Measurements from ENCODE around the gene ZMIZ1. TPM values are rescaled to one million over a fixed set of nuclear protein-coding genes. Genes with fewer than 3 reads are reported as not detected.

ZMIZ1 gene
- polyA plus RNA-seq, 1 donor, result 40.1 TPM

- H3K36me3 ChIP-seq (ENCODE audit: control insufficient read depth, insufficient read depth, low read length), result peaks cover 15% of the 10 kb centered on the region
- H3K27ac ChIP-seq (ENCODE audit: low read length), result no peak overlapping the region
- no peak for DNase-seq
- H3K27me3 ChIP-seq (ENCODE audit: control insufficient read depth, insufficient read depth, low read length), result no peaks in the 10 kb centered on the region
- H3K9me3 ChIP-seq (ENCODE audit: control insufficient read depth, low read depth, low read length), result no peaks in the 10 kb centered on the region
- no peak overlapping the region for H3K4me3 ChIP-seq (ENCODE audit: low read length)
- no CpG with 5 or more reads among the region's 14 CpGs for WGBS (ENCODE audit: insufficient coverage, low lambda C conversion rate)
- peaks cover 29% of the 10 kb centered on the region for H3K4me1 ChIP-seq (ENCODE audit: control insufficient read depth, insufficient read depth, low read length)
Measured at GRCh38 chr10:79084972-79085597, 16.3 kb downstream of the ZMIZ1 start.

- DNase-seq, result no peak
- H3K27ac ChIP-seq (ENCODE audit: low read length), result no peak overlapping the region
- no peaks in the 10 kb centered on the region for H3K9me3 ChIP-seq (ENCODE audit: control insufficient read depth, low read depth, low read length)
- peaks cover 25% of the 10 kb centered on the region for H3K4me1 ChIP-seq (ENCODE audit: control insufficient read depth, insufficient read depth, low read length)
- H3K36me3 ChIP-seq (ENCODE audit: control insufficient read depth, insufficient read depth, low read length), result peaks cover 11% of the 10 kb centered on the region
- H3K4me3 ChIP-seq (ENCODE audit: low read length), result no peak overlapping the region
- WGBS (ENCODE audit: insufficient coverage, low lambda C conversion rate), result no CpG with 5 or more reads among the region's 2 CpGs
- no peaks in the 10 kb centered on the region for H3K27me3 ChIP-seq (ENCODE audit: control insufficient read depth, insufficient read depth, low read length)
Measured at GRCh38 chr10:79086822-79087221, 18.1 kb downstream of the ZMIZ1 start.

- DNase-seq, result no peak
- no peak overlapping the region for H3K27ac ChIP-seq (ENCODE audit: low read length)
- H3K4me1 ChIP-seq (ENCODE audit: control insufficient read depth, insufficient read depth, low read length), result peaks cover 32% of the 10 kb centered on the region
Measured at GRCh38 chr10:79087721-79088120, 19.0 kb downstream of the ZMIZ1 start.

GRCh38 chr10:79088176-79088575, 19.4 kb downstream of the ZMIZ1 start:
- no peak overlapping the region for H3K4me3 ChIP-seq (ENCODE audit: low read length)
- no peak overlapping the region for H3K27ac ChIP-seq (ENCODE audit: low read length)
- no peaks in the 10 kb centered on the region for H3K9me3 ChIP-seq (ENCODE audit: control insufficient read depth, low read depth, low read length)
- peaks cover 27% of the 10 kb centered on the region for H3K4me1 ChIP-seq (ENCODE audit: control insufficient read depth, insufficient read depth, low read length)
- no CpG with 5 or more reads among the region's 8 CpGs for WGBS (ENCODE audit: insufficient coverage, low lambda C conversion rate)
- no peak for DNase-seq
- H3K36me3 ChIP-seq (ENCODE audit: control insufficient read depth, insufficient read depth, low read length), result peaks cover 11% of the 10 kb centered on the region
- no peaks in the 10 kb centered on the region for H3K27me3 ChIP-seq (ENCODE audit: control insufficient read depth, insufficient read depth, low read length)

More at GRCh38 chr10:79087721-79088120, 19.0 kb downstream of the ZMIZ1 start:
- H3K4me3 ChIP-seq (ENCODE audit: low read length), result no peak overlapping the region
- no peaks in the 10 kb centered on the region for H3K9me3 ChIP-seq (ENCODE audit: control insufficient read depth, low read depth, low read length)
- H3K27me3 ChIP-seq (ENCODE audit: control insufficient read depth, insufficient read depth, low read length), result no peaks in the 10 kb centered on the region
- H3K36me3 ChIP-seq (ENCODE audit: control insufficient read depth, insufficient read depth, low read length), result peaks cover 11% of the 10 kb centered on the region
- no CpG with 5 or more reads among the region's 6 CpGs for WGBS (ENCODE audit: insufficient coverage, low lambda C conversion rate)

GRCh38 chr10:79088613-79089355, 20.0 kb downstream of the ZMIZ1 start:
- no peaks in the 10 kb centered on the region for H3K9me3 ChIP-seq (ENCODE audit: control insufficient read depth, low read depth, low read length)
- no peak overlapping the region for H3K27ac ChIP-seq (ENCODE audit: low read length)
- WGBS (ENCODE audit: insufficient coverage, low lambda C conversion rate), result no CpG with 5 or more reads among the region's 15 CpGs
- H3K4me1 ChIP-seq (ENCODE audit: control insufficient read depth, insufficient read depth, low read length), result peaks cover 26% of the 10 kb centered on the region
- H3K27me3 ChIP-seq (ENCODE audit: control insufficient read depth, insufficient read depth, low read length), result no peaks in the 10 kb centered on the region
- no peak overlapping the region for H3K4me3 ChIP-seq (ENCODE audit: low read length)
- peaks cover 11% of the 10 kb centered on the region for H3K36me3 ChIP-seq (ENCODE audit: control insufficient read depth, insufficient read depth, low read length)
- no peak for DNase-seq

- no peak overlapping the region for H3K4me3 ChIP-seq (ENCODE audit: low read length)
- no peak for DNase-seq
- no peaks in the 10 kb centered on the region for H3K27me3 ChIP-seq (ENCODE audit: control insufficient read depth, insufficient read depth, low read length)
- no CpG with 5 or more reads among the region's 8 CpGs for whole genome bisulfite sequencing (ENCODE audit: insufficient coverage, low lambda C conversion rate)
- H3K36me3 ChIP-seq (ENCODE audit: control insufficient read depth, insufficient read depth, low read length), result peaks cover 11% of the 10 kb centered on the region
- no peaks in the 10 kb centered on the region for H3K9me3 ChIP-seq (ENCODE audit: control insufficient read depth, low read depth, low read length)
- H3K27ac ChIP-seq (ENCODE audit: low read length), result no peak overlapping the region
- peaks cover 26% of the 10 kb centered on the region for H3K4me1 ChIP-seq (ENCODE audit: control insufficient read depth, insufficient read depth, low read length)
Measured at GRCh38 chr10:79089632-79090031, 20.9 kb downstream of the ZMIZ1 start.

- no peak overlapping the region for H3K4me3 ChIP-seq (ENCODE audit: low read length)
- H3K27me3 ChIP-seq (ENCODE audit: control insufficient read depth, insufficient read depth, low read length), result no peaks in the 10 kb centered on the region
- H3K27ac ChIP-seq (ENCODE audit: low read length), result no peak overlapping the region
- peaks cover 30% of the 10 kb centered on the region for H3K4me1 ChIP-seq (ENCODE audit: control insufficient read depth, insufficient read depth, low read length)
- H3K9me3 ChIP-seq (ENCODE audit: control insufficient read depth, low read depth, low read length), result no peaks in the 10 kb centered on the region
- WGBS (ENCODE audit: insufficient coverage, low lambda C conversion rate), result no CpG with 5 or more reads among the region's 6 CpGs
- no peak for DNase-seq
- peaks cover 8% of the 10 kb centered on the region for H3K36me3 ChIP-seq (ENCODE audit: control insufficient read depth, insufficient read depth, low read length)
Measured at GRCh38 chr10:79090134-79090803, 21.5 kb downstream of the ZMIZ1 start.

GRCh38 chr10:79092292-79092896, 23.6 kb downstream of the ZMIZ1 start:
- no peak overlapping the region for H3K27ac ChIP-seq (ENCODE audit: low read length)
- DNase-seq, result no peak
- no CpG with 5 or more reads among the region's 10 CpGs for WGBS (ENCODE audit: insufficient coverage, low lambda C conversion rate)
- no peaks in the 10 kb centered on the region for H3K9me3 ChIP-seq (ENCODE audit: control insufficient read depth, low read depth, low read length)
- H3K27me3 ChIP-seq (ENCODE audit: control insufficient read depth, insufficient read depth, low read length), result no peaks in the 10 kb centered on the region
- H3K4me1 ChIP-seq (ENCODE audit: control insufficient read depth, insufficient read depth, low read length), result peaks cover 44% of the 10 kb centered on the region
- peaks cover 9% of the 10 kb centered on the region for H3K36me3 ChIP-seq (ENCODE audit: control insufficient read depth, insufficient read depth, low read length)
- H3K4me3 ChIP-seq (ENCODE audit: low read length), result no peak overlapping the region

GRCh38 chr10:79093658-79094411, 25.1 kb downstream of the ZMIZ1 start:
- DNase-seq, result peak; percentile 95 to 98
- peaks cover 58% of the 10 kb centered on the region for H3K4me1 ChIP-seq (ENCODE audit: control insufficient read depth, insufficient read depth, low read length)
- H3K4me3 ChIP-seq (ENCODE audit: low read length), result no peak overlapping the region
- H3K27me3 ChIP-seq (ENCODE audit: control insufficient read depth, insufficient read depth, low read length), result no peaks in the 10 kb centered on the region
- H3K27ac ChIP-seq (ENCODE audit: low read length), result peak overlapping the region; percentile 95
- H3K9me3 ChIP-seq (ENCODE audit: control insufficient read depth, low read depth, low read length), result no peaks in the 10 kb centered on the region
- no CpG with 5 or more reads among the region's 24 CpGs for WGBS (ENCODE audit: insufficient coverage, low lambda C conversion rate)
- H3K36me3 ChIP-seq (ENCODE audit: control insufficient read depth, insufficient read depth, low read length), result peaks cover 7% of the 10 kb centered on the region
